Thyroid gland (tissue), 4 donors: ENCODE data around the gene MMP3.

Experiments
- POLR2A ChIP-seq, 2 donors: fragments of 450-650 bp; IDR thresholded peaks; one replicate each; pipeline ENCODE4 v1.6.1; 2017; ENCODE audit warnings: antibody characterized with exemption in 2 of 2, mild to moderate bottlenecking in 2 of 2, moderate library complexity in 1 of 2
- TF ChIP-seq, protein P1 (sequence below), 6 experiments: fragments of 200-600 bp in 3 of 6; fragments of 450-650 bp in 3 of 6; sonication (generic) in 3 of 6; IDR thresholded peaks; one replicate each; pipeline ENCODE4 v1.5.1; 2016 to 2019; ENCODE audit warnings: antibody characterized with exemption in 6 of 6, mild to moderate bottlenecking in 2 of 6, inconsistent platforms in 1 of 6, moderate library complexity in 1 of 6

DNA sequence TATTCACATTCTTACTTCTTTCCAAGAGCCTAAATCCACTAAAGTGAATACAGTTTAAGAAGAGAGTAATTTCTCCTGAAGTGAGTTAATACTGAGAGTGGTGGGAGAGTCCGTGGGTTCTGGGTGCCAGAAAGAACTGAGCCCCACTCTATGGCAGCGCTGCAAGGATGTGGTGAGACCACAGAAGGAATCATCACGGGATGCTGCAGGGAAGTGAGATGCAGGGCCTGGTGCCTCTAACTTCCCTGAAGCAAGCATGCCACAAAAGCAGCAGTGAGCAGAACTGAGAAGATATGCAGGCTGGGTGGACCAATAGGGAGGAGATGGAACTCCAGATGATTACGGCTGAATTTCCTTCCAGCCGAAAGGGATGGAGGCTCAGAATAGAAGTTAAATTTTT is 36.4 kb upstream of the MMP3 start:
- TF ChIP-seq, protein P1, sequence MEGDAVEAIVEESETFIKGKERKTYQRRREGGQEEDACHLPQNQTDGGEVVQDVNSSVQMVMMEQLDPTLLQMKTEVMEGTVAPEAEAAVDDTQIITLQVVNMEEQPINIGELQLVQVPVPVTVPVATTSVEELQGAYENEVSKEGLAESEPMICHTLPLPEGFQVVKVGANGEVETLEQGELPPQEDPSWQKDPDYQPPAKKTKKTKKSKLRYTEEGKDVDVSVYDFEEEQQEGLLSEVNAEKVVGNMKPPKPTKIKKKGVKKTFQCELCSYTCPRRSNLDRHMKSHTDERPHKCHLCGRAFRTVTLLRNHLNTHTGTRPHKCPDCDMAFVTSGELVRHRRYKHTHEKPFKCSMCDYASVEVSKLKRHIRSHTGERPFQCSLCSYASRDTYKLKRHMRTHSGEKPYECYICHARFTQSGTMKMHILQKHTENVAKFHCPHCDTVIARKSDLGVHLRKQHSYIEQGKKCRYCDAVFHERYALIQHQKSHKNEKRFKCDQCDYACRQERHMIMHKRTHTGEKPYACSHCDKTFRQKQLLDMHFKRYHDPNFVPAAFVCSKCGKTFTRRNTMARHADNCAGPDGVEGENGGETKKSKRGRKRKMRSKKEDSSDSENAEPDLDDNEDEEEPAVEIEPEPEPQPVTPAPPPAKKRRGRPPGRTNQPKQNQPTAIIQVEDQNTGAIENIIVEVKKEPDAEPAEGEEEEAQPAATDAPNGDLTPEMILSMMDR (IDR thresholded peaks at IDR 0.05): no peak
- TF ChIP-seq POLR2A (IDR thresholded peaks at IDR 0.05): no peak
